BLaER1 treated with 17β-estradiol and CSF1 and Interleukin-3, amounts not matched to agents 10 nM and 100 nM (cell line): ENCODE measurements around the gene SCAF8.

ENCODE experiments used
- H3K27ac ChIP-seq, 11 experiments: shearing (Covaris generic); formaldehyde crosslinking; 2 replicates each; pipeline ENCODE4 v1.8.1; 2022
- H3K27me3 ChIP-seq, 11 experiments: shearing (Covaris generic); formaldehyde crosslinking; 2 replicates each; pipeline ENCODE4 v1.8.1; 2022
- H3K36me3 ChIP-seq, 11 experiments: shearing (Covaris generic); formaldehyde crosslinking; 2 replicates each; pipeline ENCODE4 v1.8.1; 2022
- H3K4me1 ChIP-seq, 10 experiments: shearing (Covaris generic); formaldehyde crosslinking; 2 replicates each; pipeline ENCODE4 v1.8.1; 2022
- H3K4me2 ChIP-seq, 11 experiments: shearing (Covaris generic); formaldehyde crosslinking; 2 replicates each; pipeline ENCODE4 v1.8.1; 2022
- H3K4me3 ChIP-seq, 10 experiments: shearing (Covaris generic); formaldehyde crosslinking; 2 replicates each; pipeline ENCODE4 v1.8.1; 2022
- H3K9ac ChIP-seq, 11 experiments: shearing (Covaris generic); formaldehyde crosslinking; 2 replicates each; pipeline ENCODE4 v1.8.1; 2022
- H3K9me3 ChIP-seq, 11 experiments: shearing (Covaris generic); formaldehyde crosslinking; replicated peaks in 1 of 11; 2 replicates each; pipeline ENCODE4 v1.8.1; 2022
- H4K20me1 ChIP-seq, 11 experiments: shearing (Covaris generic); formaldehyde crosslinking; 2 replicates each; pipeline ENCODE4 v1.8.1; 2022
- Cebpa-rat ChIP-seq, 11 experiments: shearing (Covaris generic); IDR thresholded peaks; 2 replicates each; pipeline ENCODE4 v1.8.1; 2022

SCAF8 gene

DNA sequence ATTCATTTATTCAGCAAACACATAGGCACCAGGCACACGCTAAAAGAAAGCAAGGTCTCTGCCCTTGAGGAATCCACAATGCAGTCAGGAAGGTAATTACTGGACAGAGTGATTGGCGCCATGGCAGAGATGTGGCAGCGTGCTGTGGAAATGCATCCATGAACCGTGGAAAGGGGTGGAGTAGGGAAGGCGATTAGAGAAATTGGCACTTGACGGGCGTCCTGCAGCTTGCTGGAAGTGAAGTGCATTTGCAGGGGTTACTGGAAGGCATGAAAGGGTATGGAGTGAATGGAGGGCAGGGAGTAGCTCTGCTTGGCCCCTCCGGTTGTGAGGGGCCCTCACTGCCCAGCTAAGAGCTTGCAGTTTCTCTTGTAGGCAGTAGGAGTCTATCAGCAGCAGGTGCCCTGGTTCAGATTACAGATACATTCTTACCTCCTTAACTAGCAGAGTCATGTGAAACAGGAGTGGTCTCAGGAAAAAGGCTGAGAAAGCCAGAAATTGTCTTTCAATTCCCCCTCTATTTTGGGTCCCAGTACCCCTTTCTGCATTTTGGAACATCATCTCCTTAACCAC lies 139.4 kb downstream of the SCAF8 start:
- no peak overlapping the region for H3K4me2 ChIP-seq
- H3K36me3 ChIP-seq: peaks cover 0 to 39% (median 0%) of the 10 kb centered on the region in 11 experiments; a peak in 6 of 22 replicates
- H3K27ac ChIP-seq: no peak overlapping the region
- no peak for TF ChIP-seq Cebpa-rat (IDR thresholded peaks at IDR 0.05)
- no peak overlapping the region for H3K4me3 ChIP-seq
- H3K27me3 ChIP-seq: no peaks in the 10 kb centered on the region
- no peaks in the 10 kb centered on the region for H3K4me1 ChIP-seq
- no peaks in the 10 kb centered on the region for H3K9me3 ChIP-seq
- peaks cover 0 to 59% (median 20%) of the 10 kb centered on the region in 11 experiments; a peak in 13 of 22 replicates for H4K20me1 ChIP-seq
- no peak overlapping the region for H3K9ac ChIP-seq

DNA sequence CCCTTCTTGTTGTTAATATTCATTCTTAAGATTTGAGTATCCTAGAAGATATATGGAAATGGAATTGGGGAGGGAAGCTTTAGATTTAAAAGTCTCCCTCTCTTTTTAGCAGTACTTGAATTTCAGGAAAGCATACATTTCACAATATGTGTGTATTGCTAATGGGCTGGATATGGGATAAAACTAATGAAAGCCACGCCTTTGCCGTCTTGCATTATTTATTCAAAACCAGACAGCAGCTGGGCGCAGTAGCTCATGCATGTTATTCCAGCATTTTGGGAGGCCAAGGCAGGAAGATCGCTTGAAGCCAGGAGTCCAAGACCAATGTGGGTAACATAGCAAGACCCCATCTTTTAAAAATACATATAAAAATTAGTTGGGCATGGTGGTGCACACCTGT lies 140.3 kb downstream of the SCAF8 start:
- Histone ChIP-seq H3K9ac (no peak overlapping the region), H3K4me2 (no peak overlapping the region), H3K4me1 (no peaks in the 10 kb centered on the region), H3K9me3 (no peaks in the 10 kb centered on the region), H3K27me3 (no peaks in the 10 kb centered on the region), H3K36me3 (peaks cover 0 to 39% (median under 1%) of the 10 kb centered on the region in 11 experiments; a peak in 6 of 22 replicates), H3K4me3 (no peak overlapping the region), H3K27ac (no peak overlapping the region), H4K20me1 (peaks cover 0 to 55% (median 14%) of the 10 kb centered on the region in 11 experiments; a peak in 11 of 22 replicates)
- no peak for TF ChIP-seq Cebpa-rat (IDR thresholded peaks at IDR 0.05)

DNA sequence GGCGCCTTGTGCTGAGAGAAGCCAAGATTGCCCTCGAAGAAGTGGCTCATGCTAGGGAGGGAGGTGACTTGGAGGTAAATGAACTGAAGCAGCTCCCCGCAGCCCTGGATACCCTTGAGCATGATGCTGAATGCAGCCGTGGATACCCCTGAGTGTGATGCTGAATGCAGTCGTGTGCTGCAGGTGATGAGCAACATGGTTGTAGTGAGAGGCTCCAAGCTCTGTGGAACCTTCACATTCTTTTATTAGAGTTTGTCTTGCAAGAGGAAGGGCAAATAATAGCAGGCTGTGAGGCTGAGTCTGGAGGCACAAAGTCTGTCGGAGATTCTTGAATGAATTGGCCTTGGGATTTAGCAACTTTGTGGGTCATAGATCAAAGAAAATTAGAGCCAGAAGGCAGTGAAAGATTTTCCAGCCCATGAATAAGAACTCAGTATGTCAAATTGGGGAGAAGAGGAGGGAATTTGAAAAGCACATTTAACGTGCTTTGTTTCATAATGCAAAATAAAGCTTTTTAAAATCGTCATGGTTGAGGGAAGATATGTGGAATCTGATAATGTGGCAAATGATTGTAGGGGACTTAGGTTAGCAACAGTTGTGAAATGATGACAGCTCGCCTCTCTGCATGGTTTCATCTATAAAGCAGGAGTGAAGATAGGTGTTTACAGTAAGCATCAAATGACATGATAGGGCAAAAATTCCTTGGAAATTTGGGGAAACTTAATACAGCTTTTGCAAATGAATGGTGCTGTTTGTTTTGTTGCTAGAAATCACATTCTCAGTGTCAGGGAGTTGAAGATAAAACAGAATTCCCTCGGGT lies 141.8 kb downstream of the SCAF8 start:
- Histone ChIP-seq H3K4me2 (no peak overlapping the region), H3K4me3 (no peak overlapping the region), H3K27me3 (no peaks in the 10 kb centered on the region), H3K9ac (no peak overlapping the region), H3K4me1 (no peaks in the 10 kb centered on the region), H3K27ac (no peak overlapping the region), H4K20me1 (peaks cover 0 to 57% (median 11%) of the 10 kb centered on the region in 11 experiments; a peak in 8 of 22 replicates), H3K36me3 (peaks cover 0 to 45% (median 5%) of the 10 kb centered on the region in 11 experiments; a peak in 8 of 22 replicates), H3K9me3 (no peaks in the 10 kb centered on the region)
- TF ChIP-seq Cebpa-rat (IDR thresholded peaks at IDR 0.05): no peak

DNA sequence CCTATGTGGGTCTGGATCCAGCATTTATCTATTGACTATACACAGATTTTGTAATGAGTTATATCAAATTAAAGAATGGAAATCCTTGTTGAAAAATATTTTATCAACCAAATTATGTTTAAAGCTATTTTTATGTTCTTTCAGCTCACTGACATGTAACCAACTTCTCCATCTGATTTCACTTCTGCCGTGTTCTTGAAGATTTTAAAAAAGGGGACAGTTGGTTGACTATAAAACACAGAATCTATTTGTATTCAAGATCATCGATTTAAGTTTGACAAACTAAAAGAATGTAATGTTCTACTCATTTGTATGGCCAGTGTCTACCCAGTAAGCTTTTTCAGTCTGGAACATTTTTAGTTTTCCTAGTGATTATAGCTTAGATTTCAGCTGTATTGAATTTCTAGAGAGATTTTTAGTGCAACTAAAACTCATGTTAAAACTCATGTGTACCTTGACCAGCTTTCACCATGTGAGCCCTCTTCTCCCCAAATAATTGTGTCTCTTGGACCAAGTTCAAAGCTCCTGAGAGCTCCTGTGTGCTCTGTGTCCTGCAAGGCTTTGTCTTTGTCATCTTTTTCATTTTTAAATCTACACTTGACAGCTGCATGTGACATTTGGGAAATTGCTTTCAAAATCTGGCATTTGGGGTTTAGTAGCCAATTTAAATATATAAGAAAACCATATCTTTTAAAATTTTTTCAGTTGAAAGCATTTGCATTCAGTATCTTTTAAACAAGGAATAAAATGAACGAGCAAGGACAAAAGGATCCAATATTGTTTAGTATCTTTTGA lies 143.5 kb downstream of the SCAF8 start:
- peaks cover 0 to 57% (median 11%) of the 10 kb centered on the region in 11 experiments; a peak in 8 of 22 replicates for H4K20me1 ChIP-seq
- no peak for TF ChIP-seq Cebpa-rat (IDR thresholded peaks at IDR 0.05)
- H3K27ac ChIP-seq: no peak overlapping the region
- H3K27me3 ChIP-seq: no peaks in the 10 kb centered on the region
- no peaks in the 10 kb centered on the region for H3K4me1 ChIP-seq
- H3K4me3 ChIP-seq: no peak overlapping the region
- no peaks in the 10 kb centered on the region for H3K9me3 ChIP-seq
- H3K4me2 ChIP-seq: no peak overlapping the region
- no peak overlapping the region for H3K9ac ChIP-seq
- peaks cover 0 to 45% (median 5%) of the 10 kb centered on the region in 11 experiments; a peak in 8 of 22 replicates for H3K36me3 ChIP-seq

DNA sequence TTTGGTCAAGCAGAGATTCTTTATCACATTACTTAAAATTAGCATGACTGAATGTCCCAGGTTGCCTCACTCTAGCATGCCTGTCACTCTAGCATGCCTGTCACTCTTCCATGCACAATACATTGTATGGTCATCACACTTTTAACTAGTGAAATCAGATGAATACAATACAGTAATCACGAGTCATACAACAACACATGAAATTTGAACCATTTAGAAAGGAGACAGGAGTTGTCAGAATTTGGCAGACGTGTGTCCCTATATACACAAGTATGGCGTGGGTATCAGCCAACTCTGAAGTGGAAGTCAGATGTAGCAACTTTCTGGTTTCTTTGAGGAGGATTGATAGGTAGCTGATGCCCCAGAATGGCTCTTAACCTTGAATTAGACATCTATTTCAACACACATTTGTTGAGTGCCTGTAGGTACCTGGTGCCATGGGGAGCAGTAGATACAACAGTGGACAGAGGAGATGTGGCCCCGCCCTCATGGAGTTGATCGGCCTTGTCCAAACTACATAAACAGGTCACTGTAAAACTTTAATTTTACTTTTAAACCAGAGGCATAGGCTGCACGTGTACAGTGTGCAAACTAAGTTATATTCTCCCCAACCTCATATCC lies 145.8 kb downstream of the SCAF8 start:
- Histone ChIP-seq H4K20me1 (peaks cover 0 to 47% (median 8%) of the 10 kb centered on the region in 11 experiments; a peak in 8 of 22 replicates), H3K4me1 (no peaks in the 10 kb centered on the region), H3K27ac (no peak overlapping the region), H3K4me3 (no peak overlapping the region), H3K4me2 (no peak overlapping the region), H3K36me3 (peaks cover 0 to 50% (median 12%) of the 10 kb centered on the region in 11 experiments; a peak in 12 of 22 replicates), H3K9me3 (no peaks in the 10 kb centered on the region), H3K9ac (no peak overlapping the region), H3K27me3 (no peaks in the 10 kb centered on the region)
- TF ChIP-seq Cebpa-rat (IDR thresholded peaks at IDR 0.05): no peak

DNA sequence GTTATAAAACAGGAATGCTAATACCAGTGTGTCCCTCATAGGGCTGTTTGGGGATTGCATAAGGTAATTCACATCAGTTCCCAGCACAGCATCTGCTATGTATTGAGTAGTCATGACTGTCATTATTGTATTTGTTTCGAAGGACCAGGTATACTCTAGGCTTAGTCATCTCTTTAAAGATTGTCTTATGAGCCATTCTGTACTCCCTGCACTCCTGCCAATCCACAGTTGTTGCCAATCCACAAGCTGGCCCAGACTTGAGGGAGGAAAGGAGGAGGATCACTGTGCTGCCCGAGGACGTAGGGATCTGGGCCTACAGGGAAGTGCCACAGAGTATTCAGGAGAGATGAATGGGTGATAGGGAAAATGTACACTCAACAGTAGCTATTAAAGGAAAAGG lies 148.9 kb downstream of the SCAF8 start:
- Histone ChIP-seq H3K27ac (no peak overlapping the region), H3K9me3 (no peaks in the 10 kb centered on the region)
- TF ChIP-seq Cebpa-rat (IDR thresholded peaks at IDR 0.05): no peak

More for the DNA sequence above, 148.9 kb downstream of the SCAF8 start:
- Histone ChIP-seq H3K4me3 (no peak overlapping the region), H4K20me1 (peaks cover 0 to 33% (median 0%) of the 10 kb centered on the region in 11 experiments; a peak in 2 of 22 replicates), H3K4me2 (no peak overlapping the region), H3K27me3 (no peaks in the 10 kb centered on the region), H3K4me1 (peaks cover 0 to 7% (median 0%) of the 10 kb centered on the region in 10 experiments; a peak in 1 of 20 replicates), H3K36me3 (peaks cover 0 to 34% (median 12%) of the 10 kb centered on the region in 11 experiments; a peak in 11 of 22 replicates), H3K9ac (no peak overlapping the region)
